Measurements from ENCODE around the gene DES.

Gene DES

DNA sequence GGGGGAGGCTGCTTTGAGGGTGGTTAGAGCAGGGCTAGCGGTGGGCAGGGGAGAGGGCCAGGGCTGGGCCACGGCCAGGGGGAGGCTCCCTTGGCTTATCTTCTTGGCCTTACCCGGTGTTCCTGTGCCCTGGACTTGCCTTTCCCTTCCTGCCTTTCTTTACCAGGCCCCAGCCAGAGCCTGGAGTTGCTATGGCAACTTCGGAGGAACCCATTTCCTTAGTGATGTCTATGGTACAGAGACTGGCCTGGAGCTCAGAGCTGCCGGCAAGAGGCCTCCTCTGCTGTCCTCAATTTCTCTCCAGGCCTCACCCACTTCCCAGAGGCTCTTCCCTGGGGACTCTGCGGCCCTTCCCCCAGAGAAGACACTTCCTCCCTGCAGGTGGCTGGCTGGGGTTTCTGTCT is 27.9 kb downstream of the DES start:
- TF ChIP-seq, protein P1, sequence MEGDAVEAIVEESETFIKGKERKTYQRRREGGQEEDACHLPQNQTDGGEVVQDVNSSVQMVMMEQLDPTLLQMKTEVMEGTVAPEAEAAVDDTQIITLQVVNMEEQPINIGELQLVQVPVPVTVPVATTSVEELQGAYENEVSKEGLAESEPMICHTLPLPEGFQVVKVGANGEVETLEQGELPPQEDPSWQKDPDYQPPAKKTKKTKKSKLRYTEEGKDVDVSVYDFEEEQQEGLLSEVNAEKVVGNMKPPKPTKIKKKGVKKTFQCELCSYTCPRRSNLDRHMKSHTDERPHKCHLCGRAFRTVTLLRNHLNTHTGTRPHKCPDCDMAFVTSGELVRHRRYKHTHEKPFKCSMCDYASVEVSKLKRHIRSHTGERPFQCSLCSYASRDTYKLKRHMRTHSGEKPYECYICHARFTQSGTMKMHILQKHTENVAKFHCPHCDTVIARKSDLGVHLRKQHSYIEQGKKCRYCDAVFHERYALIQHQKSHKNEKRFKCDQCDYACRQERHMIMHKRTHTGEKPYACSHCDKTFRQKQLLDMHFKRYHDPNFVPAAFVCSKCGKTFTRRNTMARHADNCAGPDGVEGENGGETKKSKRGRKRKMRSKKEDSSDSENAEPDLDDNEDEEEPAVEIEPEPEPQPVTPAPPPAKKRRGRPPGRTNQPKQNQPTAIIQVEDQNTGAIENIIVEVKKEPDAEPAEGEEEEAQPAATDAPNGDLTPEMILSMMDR (IDR thresholded peaks at IDR 0.05; ENCODE audit: low read depth, low read length) = no peak
- DNase-seq (ENCODE audit: extremely low read depth, low read depth) = no peak

DNA sequence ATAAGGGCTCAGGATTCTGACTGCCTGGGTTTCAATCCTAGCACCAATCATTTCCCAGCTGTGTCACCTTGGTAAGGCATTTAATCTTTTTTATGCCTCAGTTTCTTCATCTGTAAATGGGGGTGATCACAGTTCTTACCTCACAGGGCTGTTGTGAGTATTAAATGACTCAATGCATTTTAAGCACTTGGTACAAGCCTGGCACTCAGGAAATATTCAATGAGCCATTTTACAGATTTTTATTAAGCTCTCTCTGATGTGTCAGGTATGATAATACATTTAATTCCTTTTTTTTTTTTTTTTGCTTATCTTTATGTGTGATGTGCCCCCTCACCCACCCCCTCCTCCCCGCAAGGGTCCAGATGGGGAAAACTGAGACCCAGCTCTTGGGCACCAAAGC is 28.5 kb downstream of the DES start:
- no peak for DNase-seq (ENCODE audit: extremely low read depth, low read depth)
- TF ChIP-seq, protein P1 (IDR thresholded peaks at IDR 0.05; ENCODE audit: low read depth, low read length) = no peak

DNA sequence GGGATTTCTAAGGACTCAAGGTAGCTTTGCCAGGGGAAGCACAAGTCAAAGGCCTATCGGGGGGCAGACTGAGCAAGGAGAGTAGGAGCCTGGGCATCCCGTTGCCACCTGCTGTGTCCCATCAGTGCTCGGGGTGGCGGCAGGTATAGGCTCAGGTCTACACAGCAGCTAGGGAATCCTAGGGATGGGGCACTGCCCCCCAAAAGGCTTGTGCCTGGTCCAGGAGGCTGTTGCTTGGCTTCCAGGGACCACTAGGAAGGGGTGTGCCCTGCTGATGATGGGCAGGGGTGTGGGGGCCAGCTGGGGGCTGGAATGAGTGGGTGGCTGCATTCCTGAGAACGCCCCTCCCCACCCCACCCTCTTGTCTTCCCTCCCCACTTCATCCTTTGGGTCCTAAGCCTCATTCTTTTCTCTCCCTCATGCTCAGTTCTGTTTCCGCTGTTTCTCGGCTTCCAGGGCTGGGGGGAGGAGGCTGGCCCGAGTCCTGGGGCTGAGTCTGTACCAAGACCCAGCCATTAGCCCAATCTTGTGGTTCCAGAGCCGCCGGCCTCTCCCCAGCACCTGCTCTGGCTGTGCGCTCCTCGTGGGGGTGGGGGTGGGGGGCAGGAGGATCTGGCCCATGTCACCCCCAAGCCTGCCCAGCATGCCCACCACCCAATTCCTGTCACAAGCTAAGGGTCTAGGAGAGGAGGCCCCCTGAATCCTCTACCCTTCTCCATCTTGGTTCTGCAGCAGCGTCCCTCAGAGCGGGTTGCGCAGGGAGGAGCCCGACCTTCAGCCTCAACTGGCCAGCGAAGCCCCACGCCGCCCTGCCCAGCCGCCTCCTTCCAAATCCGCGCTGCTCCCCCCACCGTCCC is 29.3 kb downstream of the DES start:
- no peak for DNase-seq (ENCODE audit: extremely low read depth, low read depth)

DNA sequence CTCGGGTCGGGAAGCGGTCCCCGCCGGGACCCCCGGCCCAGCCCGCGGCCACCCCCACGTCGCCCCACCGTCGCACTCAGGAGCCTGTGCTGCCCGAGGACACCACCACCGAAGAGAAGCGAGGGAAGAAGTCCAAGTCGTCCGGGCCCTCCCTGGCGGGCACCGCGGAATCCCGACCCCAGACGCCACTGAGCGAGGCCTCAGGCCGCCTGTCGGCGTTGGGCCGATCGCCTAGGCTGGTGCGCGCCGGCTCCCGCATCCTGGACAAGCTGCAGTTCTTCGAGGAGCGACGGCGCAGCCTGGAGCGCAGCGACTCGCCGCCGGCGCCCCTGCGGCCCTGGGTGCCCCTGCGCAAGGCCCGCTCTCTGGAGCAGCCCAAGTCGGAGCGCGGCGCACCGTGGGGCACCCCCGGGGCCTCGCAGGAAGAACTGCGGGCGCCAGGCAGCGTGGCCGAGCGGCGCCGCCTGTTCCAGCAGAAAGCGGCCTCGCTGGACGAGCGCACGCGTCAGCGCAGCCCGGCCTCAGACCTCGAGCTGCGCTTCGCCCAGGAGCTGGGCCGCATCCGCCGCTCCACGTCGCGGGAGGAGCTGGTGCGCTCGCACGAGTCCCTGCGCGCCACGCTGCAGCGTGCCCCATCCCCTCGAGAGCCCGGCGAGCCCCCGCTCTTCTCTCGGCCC is 30.1 kb downstream of the DES start:
- DNase-seq (ENCODE audit: extremely low read depth, low read depth) = no peak
- TF ChIP-seq, protein P1 (IDR thresholded peaks at IDR 0.05; ENCODE audit: low read depth, low read length) = no peak

More for the DNA sequence above, 29.3 kb downstream of the DES start:
- TF ChIP-seq, protein P1 (IDR thresholded peaks at IDR 0.05; ENCODE audit: low read depth, low read length) = no peak

DNA sequence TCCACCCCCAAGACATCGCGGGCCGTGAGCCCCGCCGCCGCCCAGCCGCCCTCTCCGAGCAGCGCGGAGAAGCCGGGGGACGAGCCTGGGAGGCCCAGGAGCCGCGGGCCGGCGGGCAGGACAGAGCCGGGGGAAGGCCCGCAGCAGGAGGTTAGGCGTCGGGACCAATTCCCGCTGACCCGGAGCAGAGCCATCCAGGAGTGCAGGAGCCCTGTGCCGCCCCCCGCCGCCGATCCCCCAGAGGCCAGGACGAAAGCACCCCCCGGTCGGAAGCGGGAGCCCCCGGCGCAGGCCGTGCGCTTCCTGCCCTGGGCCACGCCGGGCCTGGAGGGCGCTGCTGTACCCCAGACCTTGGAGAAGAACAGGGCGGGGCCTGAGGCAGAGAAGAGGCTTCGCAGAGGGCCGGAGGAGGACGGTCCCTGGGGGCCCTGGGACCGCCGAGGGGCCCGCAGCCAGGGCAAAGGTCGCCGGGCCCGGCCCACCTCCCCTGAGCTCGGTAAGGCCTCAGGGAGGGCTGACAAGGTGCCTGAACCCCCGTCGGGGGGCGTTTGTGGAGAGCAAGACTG is 30.7 kb downstream of the DES start:
- DNase-seq (ENCODE audit: extremely low read depth, low read depth) = no peak
- TF ChIP-seq, protein P1 (IDR thresholded peaks at IDR 0.05; ENCODE audit: low read depth, low read length) = no peak

DNA sequence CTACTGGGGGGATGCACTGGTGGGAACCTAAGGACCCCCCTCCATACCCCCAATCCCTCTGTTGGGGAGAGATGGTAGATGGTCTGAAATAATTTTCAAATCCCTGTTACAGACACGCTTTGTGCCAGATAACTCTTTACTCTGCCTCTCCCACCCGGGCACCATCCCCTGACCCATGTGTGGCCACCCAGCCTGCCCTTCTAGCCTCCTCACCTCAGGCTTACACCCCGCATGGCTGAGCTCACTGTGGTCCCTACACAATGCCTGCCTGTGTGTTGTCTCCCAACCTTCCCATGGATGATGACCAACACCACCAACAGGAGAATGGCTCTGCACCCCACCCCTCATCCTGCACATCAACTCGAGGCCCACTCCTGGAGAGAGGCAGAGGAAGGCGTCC is 31.4 kb downstream of the DES start:
- TF ChIP-seq, protein P1 (IDR thresholded peaks at IDR 0.05; ENCODE audit: low read depth, low read length) = no peak

More for the DNA sequence above, 31.4 kb downstream of the DES start:
- no peak for DNase-seq (ENCODE audit: extremely low read depth, low read depth)

Measured in AG09319 (cell line).